Activated CD8-positive, alpha-beta memory T cell treated with anti-CD3 and anti-CD28 coated beads, Interleukin-2, amount 50 U/mL, for 4 hours (primary cell): ENCODE data around the gene SPATA20.

Source experiments
- DNase-seq: peaks from one replicate; pipeline ENCODE4 v3.0.0-alpha.2; 2020

The SPATA20 gene

GRCh38 chr17:50581316-50581715 is 34.3 kb downstream of the SPATA20 start:
- no peak for DNase-seq

GRCh38 chr17:50582741-50583140 is 35.8 kb downstream of the SPATA20 start:
- no peak for DNase-seq

GRCh38 chr17:50583641-50584040 is 36.7 kb downstream of the SPATA20 start:
- no peak for DNase-seq

- DNase-seq = no peak
These were observed 37.1 kb downstream of the SPATA20 start for GRCh38 chr17:50584116-50584515.

GRCh38 chr17:50584749-50585148 is 37.8 kb downstream of the SPATA20 start:
- no peak for DNase-seq

- no peak for DNase-seq
These were observed 38.4 kb downstream of the SPATA20 start for GRCh38 chr17:50585346-50585745.

- no peak for DNase-seq
These were observed 38.9 kb downstream of the SPATA20 start for GRCh38 chr17:50585891-50586290.

- DNase-seq = no peak
These were observed 39.7 kb downstream of the SPATA20 start for GRCh38 chr17:50586421-50587247.

GRCh38 chr17:50587571-50587970 is 40.6 kb downstream of the SPATA20 start:
- DNase-seq = no peak

GRCh38 chr17:50588391-50589049 is 41.5 kb downstream of the SPATA20 start:
- no peak for DNase-seq

- DNase-seq = no peak
These were observed 42.2 kb downstream of the SPATA20 start for GRCh38 chr17:50589095-50589705.

- DNase-seq = no peak
These were observed 44.2 kb downstream of the SPATA20 start for GRCh38 chr17:50590946-50591737.

- DNase-seq = no peak
These were observed 46.3 kb downstream of the SPATA20 start for GRCh38 chr17:50593321-50593720.

GRCh38 chr17:50594128-50594823 is 47.3 kb downstream of the SPATA20 start:
- DNase-seq = no peak

GRCh38 chr17:50594892-50595291 is 47.9 kb downstream of the SPATA20 start:
- DNase-seq = no peak

- no peak for DNase-seq
These were observed 49.4 kb downstream of the SPATA20 start for GRCh38 chr17:50596191-50597037.

- DNase-seq = no peak
These were observed 51.5 kb downstream of the SPATA20 start for GRCh38 chr17:50598487-50598886.

GRCh38 chr17:50599606-50600005 is 52.6 kb downstream of the SPATA20 start:
- no peak for DNase-seq

- DNase-seq = no peak
These were observed 54.9 kb downstream of the SPATA20 start for GRCh38 chr17:50601823-50602375.

- DNase-seq = no peak
These were observed 55.9 kb downstream of the SPATA20 start for GRCh38 chr17:50602836-50603235.

- no peak for DNase-seq
These were observed 56.4 kb downstream of the SPATA20 start for GRCh38 chr17:50603340-50603739.
